Body of pancreas (tissue), 4 donors: ENCODE data around the gene C1QL2. TPM values are rescaled to one million over a fixed set of nuclear protein-coding genes. Genes with fewer than 3 reads are reported as not detected.

Experiments used
- ATAC-seq: fragments of 150-250 bp; one replicate; pipeline ENCODE4 v1.9.1; 2016
- DNase-seq, 4 donors: peaks; one replicate each; pipeline ENCODE4 v3.0.0-alpha.2; 2019
- H3K27ac ChIP-seq, 4 donors: fragments of 200-600 bp; sonication (generic); 1 replicate in 3 of 4; 2 replicates in 1 of 4; pipeline versions ENCODE4 v1.5.1 to v1.6.1; 2016 to 2019; ENCODE audit warnings: mild to moderate bottlenecking in 1 of 4, mixed read lengths in 1 of 4, moderate library complexity in 1 of 4
- H3K27me3 ChIP-seq, 2 donors: fragments of 200-600 bp; sonication (generic); one replicate each; pipeline ENCODE4 v1.6.0; 2016; ENCODE audit warnings: mild to moderate bottlenecking in 1 of 2
- H3K36me3 ChIP-seq, 2 donors: fragments of 200-600 bp; sonication (generic); replicated peaks in 1 of 2; 2 replicates each; pipeline ENCODE4 v1.5.1; 2016; ENCODE audit warnings: low read depth in 2 of 2; ENCODE audit not compliant: insufficient read depth in 1 of 2
- H3K4me1 ChIP-seq: fragments of 200-600 bp; sonication (generic); one replicate; pipeline ENCODE4 v1.6.0; 2016
- H3K4me3 ChIP-seq, 2 donors: fragments of 200-600 bp; sonication (generic); 1 replicate in 1 of 2; 2 replicates in 1 of 2; pipeline ENCODE4 v1.5.1; 2016 to 2019
- H3K9me3 ChIP-seq, 3 donors: fragments of 200-600 bp; sonication (generic); 1 replicate in 2 of 3; 2 replicates in 1 of 3; pipeline ENCODE4 v1.5.1; 2016
- POLR2A ChIP-seq, 3 donors: fragments of 450-650 bp; IDR thresholded peaks; one replicate each; pipeline ENCODE4 v1.6.1; 2016; ENCODE audit warnings: antibody characterized with exemption in 3 of 3, mild to moderate bottlenecking in 2 of 3
- WGBS, 2 donors: methylation state at CpG; one replicate each; pipeline ENCODE4 v1.1.5; 2017; 5-methylcytosine and 5-hydroxymethylcytosine counted together
- intact Hi-C: fragments of 100-400 bp; cut with DNase I; formaldehyde crosslinking; loops from one replicate; pipeline ENCODE4 v1.15.1; 2023
- small RNA-seq: library from RNA; depleted of rRNA; stranded (forward); fragments of <200 nt; gene quantifications from one replicate; pipeline ENCODE3, GENCODE V24; 2016
- total RNA-seq, 2 donors: library from RNA; depleted of rRNA; stranded (reverse); fragments of >200 nt; gene quantifications; one replicate each; pipeline ENCODE4 v1.1.0, GENCODE V29; 2016
- TF ChIP-seq, protein P1 (sequence below), 7 experiments: fragments of 450-650 bp in 4 of 7; fragments of 200-600 bp in 3 of 7; sonication (generic) in 3 of 7; IDR thresholded peaks; one replicate each; pipeline ENCODE4 v1.5.1; 2016 to 2019; ENCODE audit warnings: antibody characterized with exemption in 7 of 7

Gene C1QL2
- total RNA-seq, 2 donors from 2014 or later: 1.0 TPM; not detected in 1

DNA sequence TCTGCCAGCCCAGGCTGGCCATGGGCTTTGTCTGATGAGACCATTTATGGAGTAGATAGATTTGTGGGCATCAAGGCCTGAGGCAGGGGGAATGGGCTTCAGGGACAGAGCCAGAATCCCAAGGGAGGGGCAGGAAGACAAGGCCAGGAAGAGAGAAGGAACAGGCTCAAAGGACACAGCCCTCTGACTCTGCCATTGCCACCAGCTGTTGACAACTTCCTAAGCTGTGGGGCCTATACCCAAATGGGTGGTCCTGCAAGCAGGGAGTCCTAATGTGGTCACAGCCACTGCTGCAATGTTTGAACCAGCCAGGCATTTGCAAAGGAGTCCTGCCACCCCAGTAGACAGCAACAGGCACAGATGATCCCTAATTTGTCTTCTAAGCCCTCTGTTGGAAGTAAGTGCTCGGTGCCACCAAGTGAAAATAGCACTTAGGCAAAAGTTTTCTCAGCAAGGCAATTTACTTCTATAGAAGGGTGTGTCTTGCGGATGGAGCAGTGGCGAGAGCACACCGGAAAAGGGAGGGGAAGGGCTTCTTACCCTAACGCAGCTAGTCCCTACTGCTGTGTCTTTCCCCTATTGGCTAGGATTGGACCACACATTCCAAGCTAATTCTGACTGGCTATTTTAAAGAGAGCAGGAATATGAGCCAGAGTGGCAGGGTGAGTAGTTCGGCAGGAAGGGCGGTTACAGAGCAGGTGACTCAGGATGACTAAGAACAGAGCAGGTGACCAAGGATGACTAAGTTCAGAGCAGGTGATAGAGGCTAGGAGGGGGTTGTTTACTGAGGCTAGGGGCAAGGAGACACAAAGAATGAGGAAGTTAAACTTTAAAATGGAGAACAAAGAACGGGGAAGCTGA, 47.2 kb downstream of the C1QL2 start:
- H3K36me3 ChIP-seq: no peaks in the 10 kb centered on the region
- DNase-seq (no peak), ATAC-seq (no peak)
- H3K27ac ChIP-seq: no peak overlapping the region
- no peak for TF ChIP-seq POLR2A (IDR thresholded peaks at IDR 0.05)
- TF ChIP-seq, protein P1, sequence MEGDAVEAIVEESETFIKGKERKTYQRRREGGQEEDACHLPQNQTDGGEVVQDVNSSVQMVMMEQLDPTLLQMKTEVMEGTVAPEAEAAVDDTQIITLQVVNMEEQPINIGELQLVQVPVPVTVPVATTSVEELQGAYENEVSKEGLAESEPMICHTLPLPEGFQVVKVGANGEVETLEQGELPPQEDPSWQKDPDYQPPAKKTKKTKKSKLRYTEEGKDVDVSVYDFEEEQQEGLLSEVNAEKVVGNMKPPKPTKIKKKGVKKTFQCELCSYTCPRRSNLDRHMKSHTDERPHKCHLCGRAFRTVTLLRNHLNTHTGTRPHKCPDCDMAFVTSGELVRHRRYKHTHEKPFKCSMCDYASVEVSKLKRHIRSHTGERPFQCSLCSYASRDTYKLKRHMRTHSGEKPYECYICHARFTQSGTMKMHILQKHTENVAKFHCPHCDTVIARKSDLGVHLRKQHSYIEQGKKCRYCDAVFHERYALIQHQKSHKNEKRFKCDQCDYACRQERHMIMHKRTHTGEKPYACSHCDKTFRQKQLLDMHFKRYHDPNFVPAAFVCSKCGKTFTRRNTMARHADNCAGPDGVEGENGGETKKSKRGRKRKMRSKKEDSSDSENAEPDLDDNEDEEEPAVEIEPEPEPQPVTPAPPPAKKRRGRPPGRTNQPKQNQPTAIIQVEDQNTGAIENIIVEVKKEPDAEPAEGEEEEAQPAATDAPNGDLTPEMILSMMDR (IDR thresholded peaks at IDR 0.05): no peak
- no peaks in the 10 kb centered on the region for H3K4me1 ChIP-seq
- no peak overlapping the region for H3K4me3 ChIP-seq
- H3K27me3 ChIP-seq: no peaks in the 10 kb centered on the region
- peaks cover 0 to 10% (median 0%) of the 10 kb centered on the region in 3 donors for H3K9me3 ChIP-seq
- intact Hi-C loops: no loop called here
- 56 to 67% methylated on average over 8 of the region's 8 CpGs for WGBS, 2 donors

DNA sequence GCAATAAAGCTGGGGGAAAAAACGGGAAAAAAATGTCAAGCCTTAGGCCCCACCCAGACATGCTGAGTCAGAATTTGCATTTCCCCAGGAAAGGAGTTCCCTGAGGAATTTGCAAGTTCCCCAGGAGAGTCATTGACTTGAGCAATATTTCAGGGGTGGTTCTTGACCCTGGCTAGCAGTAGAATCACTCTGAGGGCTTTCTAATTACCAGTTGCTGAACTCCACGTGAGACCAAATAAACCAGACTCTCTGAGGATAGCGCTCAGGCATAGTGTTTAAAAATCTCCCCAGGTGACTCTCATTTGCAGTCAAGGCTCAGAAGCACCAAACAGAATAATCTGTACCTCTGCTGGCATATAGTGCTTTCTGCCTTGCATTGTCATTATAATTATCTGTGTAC, 48.7 kb downstream of the C1QL2 start:
- DNase-seq (no peak), ATAC-seq (no peak)
- Histone ChIP-seq H3K4me1 (no peaks in the 10 kb centered on the region), H3K27me3 (no peaks in the 10 kb centered on the region), H3K4me3 (no peak overlapping the region), H3K27ac (no peak overlapping the region), H3K36me3 (no peaks in the 10 kb centered on the region), H3K9me3 (peaks cover 0 to 10% (median 0%) of the 10 kb centered on the region in 3 donors)
- TF ChIP-seq POLR2A (IDR thresholded peaks at IDR 0.05): no peak
- TF ChIP-seq, protein P1 (IDR thresholded peaks at IDR 0.05): no peak
- 42 to 49% methylated on average over 3 of the region's 3 CpGs for WGBS, 2 donors
- intact Hi-C loops: no loop called here

DNA sequence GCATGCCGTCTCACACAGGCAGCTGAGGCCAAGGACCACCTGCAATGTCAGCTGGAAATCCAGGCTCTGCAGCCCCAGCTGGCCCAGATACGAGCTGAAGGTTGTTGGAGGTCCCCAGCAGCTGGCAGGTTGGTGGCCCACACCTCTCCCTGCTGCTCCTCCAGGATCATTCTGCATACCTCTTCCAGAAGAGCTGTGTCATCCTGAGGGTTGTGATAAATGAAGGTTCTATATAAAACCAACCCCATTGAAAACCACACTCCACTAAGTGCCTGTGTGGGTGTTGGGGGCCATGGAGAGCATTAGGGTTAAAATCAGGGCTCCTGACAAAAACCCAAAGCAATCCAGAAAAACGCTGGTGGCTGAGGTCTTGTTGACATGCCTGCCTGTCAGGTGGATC, 50.4 kb downstream of the C1QL2 start:
- intact Hi-C loops: no loop called here

DNA sequence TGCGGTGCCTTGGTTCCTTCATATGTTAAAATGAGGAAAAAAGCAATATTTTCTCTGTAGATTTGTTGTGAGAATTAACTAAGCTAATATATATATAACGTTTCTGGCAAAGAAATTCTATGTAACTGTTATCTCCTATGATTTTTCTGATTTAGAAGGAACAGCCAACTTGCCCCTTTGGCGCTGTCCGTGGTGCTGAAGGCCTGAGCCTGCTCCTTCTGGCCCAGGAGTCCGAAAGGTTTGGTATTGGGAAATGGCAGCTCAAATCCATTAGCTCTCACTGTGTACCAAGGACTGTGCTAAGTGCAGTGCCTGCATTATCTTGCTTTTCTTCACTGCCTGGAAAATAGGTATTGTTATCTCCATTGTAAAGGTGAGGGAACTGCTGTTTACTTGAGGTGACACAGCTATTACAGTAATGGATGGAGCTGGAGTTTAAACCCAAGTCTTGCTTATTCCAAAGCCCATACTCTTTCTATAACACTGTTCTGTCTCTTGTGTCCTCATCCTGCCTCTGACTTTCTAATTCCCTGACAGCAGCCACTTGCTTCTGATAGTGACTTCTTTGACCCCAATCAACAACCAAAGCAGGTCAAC, 52.2 kb downstream of the C1QL2 start:
- DNase-seq (peak; percentile 13 to 56 (median 38)), ATAC-seq (no peak)
- TF ChIP-seq, protein P1 (IDR thresholded peaks at IDR 0.05): no peak
- no peak for TF ChIP-seq POLR2A (IDR thresholded peaks at IDR 0.05)
- intact Hi-C loops: no loop called here
- Histone ChIP-seq H3K9me3 (peaks cover 0 to 8% (median 0%) of the 10 kb centered on the region in 3 donors), H3K27me3 (no peaks in the 10 kb centered on the region), H3K4me1 (no peaks in the 10 kb centered on the region), H3K27ac (no peak overlapping the region), H3K36me3 (no peaks in the 10 kb centered on the region), H3K4me3 (no peak overlapping the region)
- 25 to 31% methylated on average over 5 of the region's 5 CpGs for WGBS, 2 donors

More for the DNA sequence above, 50.4 kb downstream of the C1QL2 start:
- Histone ChIP-seq H3K9me3 (peaks cover 0 to 10% (median 0%) of the 10 kb centered on the region in 3 donors), H3K27ac (no peak overlapping the region), H3K36me3 (no peaks in the 10 kb centered on the region), H3K27me3 (no peaks in the 10 kb centered on the region), H3K4me1 (no peaks in the 10 kb centered on the region), H3K4me3 (no peak overlapping the region)
- TF ChIP-seq, protein P1 (IDR thresholded peaks at IDR 0.05): no peak
- no peak for TF ChIP-seq POLR2A (IDR thresholded peaks at IDR 0.05)
- no peak for ATAC-seq
- no peak for DNase-seq
- WGBS, 2 donors: 44 to 46% methylated on average over 2 to 3 of the region's 3 CpGs

Small RNA genes lying within 50 kb of the gene (small RNA-seq; reads per million reads assigned to genes)
- not detected for gene RN7SL468P

Other genes starting within 250 kb of the C1QL2 start
- gene MARCO, start 216.6 kb downstream of the C1QL2 start, total RNA-seq: 1 to 10 TPM in 1 of 2 donors, not detected in 1; 1.0 TPM
- 10 to 100 TPM; 18.9 to 25.4 TPM for gene STEAP3, start 65.1 kb upstream of the C1QL2 start, total RNA-seq
- gene C2orf76, start 208.1 kb upstream of the C1QL2 start, total RNA-seq: 10 to 100 TPM; 12.5 to 52.4 TPM
- gene DBI, start 208.2 kb upstream of the C1QL2 start, total RNA-seq: 10 to 100 TPM; 51.4 to 62.8 TPM